Midbrain (tissue), 1 donor: ENCODE measurements around the gene TBC1D14.
"Not testable (repeated sequence)": the region's sequence is repeated elsewhere in the genome, so short reads cannot be mapped to it uniquely, and the experiment has no call there.

Source experiments
- DNase-seq: peaks from one replicate; lab custom pipeline; 2025; lab: John Stamatoyannopoulos, UW

TBC1D14 gene

GRCh38 chr4:6972375-6972650, 62.7 kb downstream of the TBC1D14 start:
- DNase-seq: no peak

GRCh38 chr4:6972911-6973310, 63.3 kb downstream of the TBC1D14 start:
- DNase-seq: no peak

- peak; percentile 88 for DNase-seq
Measured at GRCh38 chr4:6974138-6974848, 64.7 kb downstream of the TBC1D14 start.

- not testable (repeated sequence) for DNase-seq
Measured at GRCh38 chr4:6977846-6978245, 68.2 kb downstream of the TBC1D14 start.

GRCh38 chr4:6983544-6984142, 74.0 kb downstream of the TBC1D14 start:
- DNase-seq: no peak

GRCh38 chr4:6984612-6985425, 75.2 kb downstream of the TBC1D14 start:
- no peak for DNase-seq

- DNase-seq: peak; percentile 78
Measured at GRCh38 chr4:6986072-6986780, 76.6 kb downstream of the TBC1D14 start.

GRCh38 chr4:6986781-6987587, 77.4 kb downstream of the TBC1D14 start:
- DNase-seq: peak; percentile 94

- no peak for DNase-seq
Measured at GRCh38 chr4:6987588-6987961, 77.9 kb downstream of the TBC1D14 start.

- DNase-seq: no peak
Measured at GRCh38 chr4:6988016-6988715, 78.5 kb downstream of the TBC1D14 start.

GRCh38 chr4:6989331-6989923, 79.8 kb downstream of the TBC1D14 start:
- DNase-seq: no peak

- DNase-seq: no peak
Measured at GRCh38 chr4:6990661-6991060, 81.0 kb downstream of the TBC1D14 start.

- DNase-seq: no peak
Measured at GRCh38 chr4:6991249-6991648, 81.6 kb downstream of the TBC1D14 start.

- DNase-seq: peak; percentile 35
Measured at GRCh38 chr4:6991771-6992557, 82.3 kb downstream of the TBC1D14 start.

GRCh38 chr4:6992728-6993677, 83.4 kb downstream of the TBC1D14 start:
- no peak for DNase-seq

GRCh38 chr4:6996481-6996880, 86.9 kb downstream of the TBC1D14 start:
- DNase-seq: no peak

GRCh38 chr4:6999172-7000086, 89.8 kb downstream of the TBC1D14 start:
- DNase-seq: no peak
